HG02973 (cell line): ENCODE results near the gene SNX24.
"Not testable (repeated sequence)": the region's sequence is repeated elsewhere in the genome, so short reads cannot be mapped to it uniquely, and the experiment has no call there.

Experiments
- ATAC-seq: cut with Tn5 transposase; IDR thresholded peaks from one replicate; pipeline ENCODE4 v1.9.1; 2021; ENCODE audit warnings: moderate library complexity; ENCODE audit not compliant: unreplicated experiment

Gene SNX24

DNA sequence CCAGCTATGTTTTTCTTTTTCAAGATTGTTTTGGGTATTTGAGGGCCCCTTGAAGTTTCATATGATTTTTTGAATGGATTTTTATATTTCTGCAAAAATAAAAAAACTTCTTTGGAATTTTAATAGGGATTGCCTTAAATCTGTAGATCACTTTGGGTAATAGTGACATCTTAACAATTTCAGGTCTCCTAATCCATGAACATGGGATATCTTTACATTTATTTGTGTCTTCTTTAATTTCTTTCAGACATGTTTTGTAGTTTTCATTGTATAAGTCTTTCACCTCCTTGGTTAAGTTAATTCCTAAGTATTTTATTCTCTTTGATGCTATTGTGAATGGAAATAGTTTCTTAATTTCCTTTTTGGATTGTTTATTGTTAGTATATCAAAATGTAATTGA is 112.0 kb downstream of the SNX24 start:
- no peak for ATAC-seq

DNA sequence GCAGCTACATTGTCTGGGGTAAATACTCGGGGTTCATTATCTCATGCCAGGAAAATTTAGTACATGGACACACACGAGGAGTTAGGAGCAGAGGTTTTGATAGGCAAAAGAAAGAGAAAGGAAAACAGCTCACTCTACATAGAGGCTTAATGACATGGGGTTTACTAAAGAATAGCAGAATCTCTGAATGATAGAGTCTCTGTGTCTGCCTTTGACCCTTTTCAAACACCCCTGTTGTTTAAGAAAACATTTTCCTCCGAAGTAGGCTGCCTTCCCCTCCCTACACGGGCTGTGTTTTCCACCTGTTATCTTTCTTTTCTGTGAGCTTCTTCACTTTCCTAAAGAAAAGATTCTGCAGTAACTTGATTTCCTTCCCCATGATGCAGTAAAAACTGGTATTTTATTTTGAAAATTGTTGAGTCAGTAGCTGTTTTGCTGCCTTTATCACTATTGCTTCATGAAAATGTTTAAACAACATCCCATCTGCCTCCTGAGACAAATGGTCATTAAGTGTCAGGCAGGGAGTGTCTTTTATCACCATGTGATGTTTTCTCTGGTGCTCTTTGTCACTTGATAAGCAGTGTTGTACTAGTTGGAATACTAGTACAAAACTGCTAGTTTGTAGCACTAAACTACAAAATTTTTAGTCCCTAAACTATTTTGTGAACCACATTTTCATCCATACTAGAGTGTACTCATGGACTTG is 114.5 kb downstream of the SNX24 start:
- no peak for ATAC-seq

DNA sequence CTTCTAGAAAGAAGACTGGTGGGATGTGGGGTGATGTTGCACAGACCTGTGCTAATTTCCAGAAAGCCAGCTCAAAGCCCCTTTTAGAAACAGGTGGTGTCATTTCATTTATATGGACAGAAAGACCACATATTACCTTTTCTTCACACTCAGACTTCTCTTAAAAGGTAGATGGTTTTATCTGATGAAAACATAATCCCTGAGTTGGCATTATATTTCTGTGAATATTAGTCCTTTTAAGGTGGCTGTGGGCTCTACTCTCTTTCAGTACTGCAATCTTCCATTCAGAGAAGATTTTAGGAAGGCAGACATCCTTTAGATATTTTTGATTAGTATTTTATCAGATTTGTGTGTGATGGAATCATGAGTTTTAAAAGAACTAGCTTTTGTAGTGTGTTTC is 117.9 kb downstream of the SNX24 start:
- ATAC-seq, result no peak

DNA sequence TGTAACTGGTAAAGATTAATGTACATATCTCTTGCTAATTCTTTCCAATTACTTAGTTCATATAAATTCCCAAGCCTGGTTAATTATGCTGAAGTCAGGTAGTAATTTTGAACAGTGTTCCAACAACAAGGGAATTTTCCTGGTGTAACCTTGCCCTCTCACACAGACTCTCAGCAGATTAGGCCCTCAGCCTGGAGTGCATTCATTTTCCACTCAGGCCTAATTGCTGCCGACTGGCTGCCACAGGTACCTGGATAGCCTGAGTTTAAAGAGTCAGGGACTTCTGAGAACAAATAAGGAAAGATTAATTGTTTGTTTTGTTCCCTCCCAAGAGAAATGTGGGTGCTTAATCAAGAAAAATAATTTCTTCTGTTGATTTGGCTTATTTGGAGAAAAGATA is 119.7 kb downstream of the SNX24 start:
- ATAC-seq, result no peak

DNA sequence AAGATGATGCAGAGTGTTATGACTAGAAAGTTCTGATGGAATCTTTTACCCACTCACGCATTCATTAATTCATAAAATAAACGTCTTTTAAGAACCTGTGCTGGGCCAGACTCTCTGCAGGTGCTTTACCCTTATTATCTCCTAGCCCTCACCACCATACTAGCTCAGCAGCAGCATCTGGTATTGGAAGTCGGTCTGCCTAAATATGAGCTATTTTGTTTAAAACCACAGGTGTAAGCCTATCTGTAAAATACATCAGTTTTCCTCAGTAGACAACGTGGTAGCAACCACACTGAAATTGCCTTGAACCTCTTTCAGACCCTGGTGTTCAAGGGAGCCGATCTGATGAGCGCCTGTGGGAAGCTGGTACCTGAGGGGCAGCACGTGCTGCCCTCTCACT is 121.7 kb downstream of the SNX24 start:
- no peak for ATAC-seq

DNA sequence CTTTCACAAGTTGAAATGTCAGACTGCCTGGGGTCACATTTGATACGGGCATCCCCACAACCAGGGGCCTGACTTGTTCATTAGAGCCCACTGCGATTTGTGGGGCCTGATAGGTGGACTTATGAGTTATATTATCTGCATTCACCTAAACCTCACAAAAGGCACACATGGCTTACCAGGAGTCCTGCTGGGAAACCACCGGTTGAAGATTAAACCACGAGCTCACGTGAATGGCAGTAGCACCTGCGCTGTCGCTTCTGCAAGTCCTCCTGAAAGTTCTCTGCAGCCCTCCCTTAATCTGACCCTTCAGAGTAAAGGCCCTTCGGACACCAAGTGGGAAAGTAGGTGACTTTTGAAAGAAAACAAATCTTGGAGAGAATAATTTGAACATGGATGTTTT is 122.2 kb downstream of the SNX24 start:
- ATAC-seq, result peak; percentile 91

DNA sequence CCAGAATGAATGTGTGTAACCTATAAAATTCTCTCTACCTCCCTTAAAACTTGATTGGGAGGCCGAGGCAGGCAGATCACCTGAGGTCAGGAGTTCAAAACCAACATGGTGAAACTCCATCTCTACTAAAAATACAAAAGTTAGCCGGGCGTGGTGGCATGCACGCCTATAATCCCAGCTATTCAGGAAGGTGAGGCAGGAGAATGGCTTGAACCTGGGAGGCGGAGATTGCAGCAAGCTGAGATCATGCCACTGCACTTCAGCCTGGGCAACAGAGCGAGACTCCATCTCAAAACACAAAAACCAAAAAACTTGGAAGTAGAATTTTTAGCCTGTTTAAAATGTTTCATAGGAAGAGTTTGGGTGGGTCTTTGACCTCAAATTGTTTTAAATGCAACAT is 122.6 kb downstream of the SNX24 start:
- not testable (repeated sequence) for ATAC-seq

DNA sequence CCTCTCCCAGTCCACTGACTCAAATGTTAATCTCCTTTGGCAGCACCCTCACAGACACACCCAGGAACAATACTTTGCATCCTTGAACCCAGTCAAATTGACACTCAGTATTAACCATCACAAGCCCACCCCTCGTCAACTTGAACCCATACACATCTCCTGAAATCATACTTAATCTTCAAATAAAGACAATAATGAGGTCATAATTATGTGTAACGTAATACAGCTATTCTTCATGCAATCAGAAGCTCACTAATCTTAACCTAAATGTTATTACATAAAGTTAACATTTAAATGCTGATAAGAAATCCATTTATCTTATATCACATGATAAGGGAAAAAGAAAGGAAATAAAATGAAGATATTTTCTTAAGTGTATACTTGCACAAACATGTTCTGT is 125.9 kb downstream of the SNX24 start:
- no peak for ATAC-seq

DNA sequence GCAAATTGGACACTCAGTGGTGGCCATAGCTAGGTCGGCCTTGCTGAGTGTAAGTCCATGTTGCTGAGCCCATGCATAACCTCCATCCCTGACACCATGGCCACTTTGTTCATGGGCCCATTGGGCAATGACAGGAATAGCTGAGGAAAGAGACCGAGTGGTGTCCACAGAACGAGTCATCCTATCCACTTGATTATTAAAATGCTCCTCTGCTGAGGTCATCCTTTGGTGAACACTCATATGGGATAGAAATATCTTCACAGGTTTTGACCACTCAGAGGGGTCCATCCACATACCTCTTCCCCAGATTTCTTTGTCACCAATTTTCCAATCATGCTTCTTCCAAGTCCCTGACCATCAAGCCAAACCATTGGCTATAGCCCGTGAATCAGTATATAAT is 127.5 kb downstream of the SNX24 start:
- ATAC-seq, result no peak

DNA sequence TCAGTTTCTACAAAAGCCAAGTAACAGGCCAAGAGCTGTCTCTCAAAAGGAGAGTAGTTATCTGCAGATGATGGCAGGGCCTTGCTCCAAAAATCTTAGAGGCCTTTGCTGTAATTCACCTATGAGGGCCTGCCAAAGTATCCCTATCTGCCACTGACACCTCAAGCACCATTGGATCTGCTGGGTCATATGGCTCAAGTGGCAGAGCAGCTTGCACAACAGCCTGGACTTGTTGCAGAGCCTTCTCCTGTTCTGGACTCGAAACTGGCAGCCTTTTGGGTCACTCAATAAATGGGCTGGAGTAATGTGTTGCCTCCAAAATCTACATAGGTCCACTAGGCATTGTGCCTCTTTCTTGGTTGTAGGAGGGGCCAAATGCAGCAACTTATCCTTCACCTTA is 128.3 kb downstream of the SNX24 start:
- ATAC-seq, result not testable (repeated sequence)

DNA sequence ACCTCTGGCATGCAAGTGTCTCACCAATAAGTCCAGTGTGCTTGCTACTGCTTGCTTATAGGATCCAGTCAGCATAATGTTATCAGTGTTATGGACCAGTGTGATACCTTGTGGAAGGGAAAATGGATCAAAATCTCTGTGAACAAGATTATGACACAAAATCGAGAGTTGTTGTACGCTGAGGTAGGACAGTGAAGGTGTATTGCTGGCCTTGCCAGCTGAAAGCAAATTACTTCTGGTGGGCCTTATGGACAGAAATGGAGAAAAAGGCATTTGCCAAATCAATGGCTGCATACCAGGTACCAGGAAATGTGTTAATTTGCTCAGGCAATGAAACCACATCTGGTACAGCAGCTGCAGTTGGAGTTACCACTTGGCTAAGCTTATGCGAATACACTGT is 128.8 kb downstream of the SNX24 start:
- not testable (repeated sequence) for ATAC-seq

DNA sequence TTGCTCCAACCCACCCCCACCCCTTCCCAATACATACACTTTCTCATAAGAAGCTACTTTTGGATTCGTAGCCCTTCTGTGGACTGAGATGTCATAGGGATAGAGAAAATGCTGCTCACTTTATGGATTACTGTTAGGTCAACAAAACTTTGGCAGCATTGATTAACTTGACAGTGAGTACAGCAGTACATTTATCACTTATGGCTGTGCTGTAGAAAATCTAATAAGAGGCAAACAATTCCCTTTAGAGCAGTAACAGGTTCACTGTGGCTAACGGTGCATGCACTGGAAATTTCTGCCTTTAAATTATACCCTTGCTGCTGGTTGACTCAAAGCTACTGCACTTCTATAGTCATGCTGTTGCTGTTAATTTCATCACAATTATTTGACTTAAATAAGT is 131.9 kb downstream of the SNX24 start:
- ATAC-seq, result no peak

DNA sequence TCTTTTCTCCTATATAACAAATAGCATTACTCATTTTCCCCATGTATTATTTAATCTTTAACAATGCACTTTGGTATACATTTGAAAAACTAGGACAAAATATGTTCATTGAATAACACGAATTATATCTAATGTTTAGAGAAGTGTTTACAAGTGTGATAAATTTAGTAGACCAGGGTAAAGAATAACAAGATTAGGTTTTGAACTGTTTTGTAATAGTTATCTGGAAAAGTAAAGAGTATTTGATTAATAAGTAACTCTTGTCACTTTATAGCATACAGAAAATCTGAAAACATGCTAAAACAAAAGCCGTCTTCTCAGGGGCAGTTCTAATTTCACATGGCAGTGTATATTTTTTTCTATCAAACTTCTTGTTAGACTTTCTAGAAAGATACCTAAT is 132.7 kb downstream of the SNX24 start:
- no peak for ATAC-seq

DNA sequence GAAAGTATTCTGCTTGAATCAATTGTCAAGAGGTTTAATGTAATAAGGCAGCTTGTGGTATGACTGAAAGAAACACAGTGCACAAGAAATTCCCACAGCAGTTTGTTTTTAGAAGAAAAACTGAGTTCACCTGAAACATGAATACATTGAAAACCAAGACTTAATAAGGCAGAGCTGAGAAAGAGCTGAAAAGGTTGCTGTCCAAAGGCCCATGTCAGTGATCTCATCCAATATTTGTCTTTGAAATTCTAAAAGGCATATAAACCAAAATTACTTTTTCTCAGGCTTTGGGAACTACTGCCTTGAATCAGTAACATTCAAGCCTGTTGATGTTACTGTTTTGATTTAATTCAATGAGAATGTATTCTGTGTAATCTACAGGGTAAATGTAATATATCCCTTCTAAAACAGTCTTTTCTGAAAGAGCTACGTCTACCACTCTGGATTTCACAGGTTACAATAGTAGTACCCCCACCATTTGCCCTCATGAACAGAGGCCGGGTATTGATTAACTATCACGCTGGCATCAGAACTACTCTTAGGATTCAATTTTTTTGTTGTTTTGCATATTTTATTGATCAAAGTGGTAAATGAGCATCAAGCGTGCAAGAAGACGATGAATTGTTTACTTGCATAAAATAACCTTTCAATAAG is 133.4 kb downstream of the SNX24 start:
- ATAC-seq, result no peak

DNA sequence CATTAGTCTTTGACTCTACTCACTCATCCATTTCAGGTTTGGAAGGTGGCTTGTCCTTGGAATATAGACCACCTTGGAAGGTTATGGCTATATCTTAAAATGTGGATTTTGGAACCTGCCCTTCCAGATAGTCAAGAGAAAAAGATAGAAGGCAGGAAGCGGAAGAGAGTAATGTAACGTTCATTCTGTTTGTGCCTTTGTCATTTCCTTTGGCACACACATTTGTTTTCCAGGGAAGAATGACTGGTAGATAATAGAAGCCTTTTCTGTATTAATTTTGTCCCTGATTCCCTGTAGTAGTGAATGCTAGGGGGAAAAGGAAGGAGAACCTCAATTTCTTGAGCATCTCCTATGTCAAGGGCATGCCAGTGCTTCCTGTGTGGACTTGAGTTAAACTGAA is 136.4 kb downstream of the SNX24 start:
- no peak for ATAC-seq

DNA sequence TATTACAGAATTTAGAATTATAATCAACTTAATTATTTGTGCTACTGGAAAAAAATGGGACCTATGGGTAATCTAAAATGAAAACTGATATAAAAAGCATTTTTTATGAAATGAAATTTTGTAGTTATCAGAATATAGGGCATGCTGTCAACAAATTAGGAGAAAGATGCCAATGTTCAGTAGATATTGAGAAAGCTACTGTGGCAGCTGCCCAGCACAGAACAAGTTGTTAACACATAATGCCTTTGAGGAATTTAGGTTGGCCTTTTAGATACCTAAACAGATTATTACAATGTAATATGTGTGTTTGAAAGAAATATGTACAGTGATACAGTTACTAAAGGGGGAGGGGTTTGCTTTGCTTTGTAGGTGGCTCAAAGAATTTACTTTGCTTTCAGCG is 137.0 kb downstream of the SNX24 start:
- ATAC-seq, result no peak

DNA sequence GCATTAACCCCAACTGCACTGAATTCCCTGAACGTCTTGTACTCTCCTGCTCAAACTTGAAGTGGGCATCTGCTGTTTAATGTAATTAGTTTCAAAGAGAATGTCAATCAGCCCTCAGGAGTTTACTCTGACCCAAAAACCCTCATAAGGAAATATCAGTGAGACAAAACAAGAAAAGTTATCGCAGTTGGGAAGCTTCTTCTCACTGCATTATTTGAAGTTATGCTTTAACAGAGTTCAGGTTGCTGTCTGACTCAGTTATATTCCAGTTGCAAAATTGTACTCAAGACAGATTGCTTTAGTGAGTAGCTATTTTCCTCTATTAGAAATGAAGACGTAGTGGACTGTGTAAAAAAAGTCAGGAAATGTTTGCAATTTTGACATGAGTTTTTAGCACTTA is 139.0 kb downstream of the SNX24 start:
- peak; percentile 29 for ATAC-seq

DNA sequence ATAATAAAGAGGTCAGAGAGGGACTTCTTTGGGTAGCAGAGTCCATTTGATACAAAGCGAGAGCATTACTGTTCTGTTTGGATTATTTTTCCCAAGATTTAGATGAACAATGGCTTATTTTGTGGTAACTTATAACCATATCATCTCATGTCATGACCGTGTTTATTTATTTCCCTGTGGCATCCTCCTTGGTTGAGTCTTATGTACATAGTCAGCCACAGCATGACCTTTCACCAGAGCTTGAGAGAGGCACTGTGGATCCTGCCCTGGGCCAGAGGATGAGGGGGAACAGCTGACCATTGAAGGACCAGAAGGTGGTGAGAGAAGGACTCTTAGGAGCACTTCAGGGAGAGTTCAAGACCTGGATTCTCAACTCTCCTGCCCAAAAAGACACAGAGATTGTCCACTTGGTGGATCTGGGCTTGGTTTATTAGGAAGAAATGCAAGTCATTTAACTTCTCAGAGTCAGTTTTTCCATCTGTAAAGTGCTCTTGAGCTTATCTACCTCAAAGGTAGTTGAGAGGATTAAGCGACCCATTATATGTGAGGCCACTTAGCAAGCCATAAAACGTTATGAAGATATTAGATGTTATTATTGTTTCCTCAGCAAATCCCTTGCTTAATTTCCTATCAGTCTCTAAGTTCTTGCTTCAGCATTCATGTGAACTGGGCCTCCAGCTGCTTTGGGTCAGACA is 139.7 kb downstream of the SNX24 start:
- no peak for ATAC-seq

DNA sequence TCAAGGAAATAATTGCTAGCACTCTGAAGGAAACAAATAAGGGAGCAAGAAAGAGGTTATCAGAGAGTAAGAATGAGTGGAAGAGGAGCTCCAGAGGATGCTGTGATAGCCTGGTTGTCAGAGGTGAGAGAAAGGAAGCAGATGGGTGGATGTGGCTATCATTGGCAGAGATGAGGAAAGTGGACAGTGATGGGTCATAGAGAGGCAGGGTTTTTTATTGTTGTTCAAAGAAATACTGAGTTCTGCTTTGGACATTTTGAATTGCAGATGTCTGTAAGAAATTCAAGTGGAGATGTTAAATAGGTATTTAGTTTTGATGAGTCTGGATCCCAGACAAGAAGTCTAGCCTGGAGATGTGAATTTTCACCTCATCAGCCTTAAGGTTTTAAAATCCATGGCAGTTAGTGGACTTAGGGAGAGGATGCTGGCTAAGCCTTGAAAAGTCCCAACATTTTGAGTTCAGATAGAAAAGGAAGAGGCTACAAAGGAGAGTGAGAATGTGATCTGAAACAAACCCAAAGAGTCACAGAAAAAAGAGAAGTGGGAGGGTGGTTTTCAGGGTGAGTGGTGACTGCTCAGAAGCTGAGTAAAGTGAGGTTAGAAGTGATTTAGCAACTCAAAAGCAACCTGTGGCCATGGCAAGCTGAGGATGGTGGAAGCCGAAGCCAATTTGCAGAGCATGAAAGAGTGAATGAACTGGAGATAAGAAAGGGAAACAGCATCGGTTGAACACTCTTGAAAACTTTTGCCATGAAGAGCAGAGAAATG is 140.7 kb downstream of the SNX24 start:
- peak; percentile 93 for ATAC-seq

DNA sequence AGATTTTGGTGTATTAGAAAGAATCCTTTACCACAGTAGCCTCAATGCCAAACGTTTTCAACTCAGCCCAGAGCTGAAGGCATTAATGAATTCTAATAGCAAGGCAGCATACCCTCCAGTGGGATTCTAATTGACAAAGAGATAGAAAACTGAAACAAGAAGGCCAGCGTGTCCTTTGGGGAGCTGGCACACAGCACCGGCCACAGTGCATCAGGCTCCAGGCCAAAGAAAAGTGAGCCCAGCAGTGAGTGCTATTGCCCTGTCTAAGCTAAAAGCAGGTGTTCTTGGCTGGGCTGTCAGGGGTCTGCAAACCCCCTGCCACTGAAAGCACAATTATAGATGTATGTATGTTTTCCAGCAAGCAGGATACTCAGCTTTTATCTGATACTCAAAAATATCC is 150.7 kb downstream of the SNX24 start:
- ATAC-seq, result no peak

DNA sequence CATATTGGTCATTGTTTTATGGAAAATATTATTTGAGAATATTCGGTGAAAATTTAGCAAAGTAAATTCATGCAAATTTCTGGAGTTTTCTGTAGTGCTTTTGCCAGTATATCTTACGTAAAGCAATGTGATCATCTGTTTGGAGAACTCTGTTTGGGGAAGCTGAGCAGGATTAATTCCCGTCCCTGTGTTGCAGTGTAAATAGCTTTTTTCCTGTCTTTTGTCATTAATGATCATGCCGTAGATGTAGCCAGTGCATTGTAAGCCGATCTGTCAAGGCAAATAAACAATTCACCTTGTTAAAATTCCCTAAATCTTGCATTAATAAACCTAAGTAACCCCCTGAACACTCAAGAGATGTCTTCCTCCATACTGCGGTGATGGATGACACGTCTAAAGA is 151.9 kb downstream of the SNX24 start:
- ATAC-seq, result no peak
